ENCODE measurements around the gene DENND4A.

The DENND4A gene

DNA sequence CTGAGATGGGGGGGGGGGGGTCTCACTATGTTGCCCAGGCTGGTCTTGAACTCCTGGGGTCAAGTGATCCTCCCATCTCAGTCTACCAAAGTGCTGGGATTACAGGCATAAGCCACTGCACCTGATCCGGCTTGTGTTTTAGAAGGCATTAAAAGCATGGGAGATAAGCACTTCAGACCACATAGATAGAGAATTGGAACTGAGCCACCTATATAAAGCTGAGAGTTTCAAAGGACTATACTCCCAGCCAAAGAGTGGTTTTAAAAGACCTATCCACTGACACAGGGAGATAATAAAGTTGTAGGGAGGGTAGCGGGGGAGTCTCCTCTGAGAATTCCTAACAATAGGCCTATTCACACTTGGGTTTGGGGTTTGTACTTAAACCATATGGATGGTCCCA, 34.8 kb downstream of the DENND4A start (continued):
- TF ChIP-seq ZNF114 (tag by site-specific recombination; IDR thresholded peaks at IDR 0.05), result no peak

GRCh38 chr15:65752151-65752700, 39.9 kb downstream of the DENND4A start:
- H3K36me3 ChIP-seq (ENCODE audit: control insufficient read depth in 2 of 2, insufficient read depth in 1 of 2, low read length in 2 of 2), result peaks cover 0 to 4% of the 10 kb centered on the region in 2 experiments
- ChIA-PET CTCF (no interaction called here), POLR2A (interaction anchor here (0.6 kb wide), 1 partner anchor 1981 kb away, joined by 3 read pairs; no protein-coding TSS in a partner anchor)
- TF ChIP-seq ZNF518A (tag by site-specific recombination; conservative IDR thresholded peaks at IDR 0.05; ENCODE audit: low read depth) (no peak), ZNF362 (tag by site-specific recombination; IDR thresholded peaks at IDR 0.05) (peak; percentile 92)
- H3K27ac ChIP-seq (ENCODE audit: extremely low read depth, low read depth, low read length), result no peak overlapping the region
- no peak overlapping the region for H3K4me3 ChIP-seq (ENCODE audit: low read depth, low read length)
- H3K9me3 ChIP-seq (ENCODE audit: control insufficient read depth, insufficient read depth, low read depth, low read length), result no peaks in the 10 kb centered on the region
- peaks cover 10% of the 10 kb centered on the region for H3K4me1 ChIP-seq (ENCODE audit: control insufficient read depth, insufficient read depth, low read length)

DNA sequence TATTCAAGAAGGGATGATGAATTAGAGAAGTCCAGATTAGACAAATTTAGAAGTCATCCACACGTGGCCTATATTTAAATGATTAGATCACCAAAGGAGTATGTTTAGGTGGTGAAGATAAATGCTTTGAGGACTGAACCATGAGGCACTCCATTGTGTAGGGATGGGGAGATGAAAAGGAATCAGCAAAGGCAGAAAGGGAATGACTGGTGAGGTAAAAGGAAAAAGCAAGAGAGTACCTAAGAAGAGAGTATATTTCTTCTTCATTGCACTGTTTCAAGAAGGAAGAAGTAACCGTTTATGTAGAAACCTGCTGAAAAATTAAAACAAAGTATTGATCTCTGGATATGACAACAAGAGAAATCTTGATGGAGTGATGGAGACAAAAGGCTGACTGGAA, 40.7 kb downstream of the DENND4A start:
- Histone ChIP-seq H3K36me3 (ENCODE audit: control insufficient read depth in 2 of 2, insufficient read depth in 1 of 2, low read length in 2 of 2) (peaks cover 0 to 4% of the 10 kb centered on the region in 2 experiments), H3K9me3 (ENCODE audit: control insufficient read depth, insufficient read depth, low read depth, low read length) (no peaks in the 10 kb centered on the region), H3K4me1 (ENCODE audit: control insufficient read depth, insufficient read depth, low read length) (peaks cover 5% of the 10 kb centered on the region; the same call in 1 of the 2 replicates), H3K27ac (ENCODE audit: extremely low read depth, low read depth, low read length) (no peak overlapping the region), H3K4me3 (ENCODE audit: low read depth, low read length) (no peak overlapping the region)
- CTCF ChIA-PET, result no interaction called here
- POLR2A ChIA-PET, result no interaction called here
- TF ChIP-seq MZF1 (tag by site-specific recombination; IDR thresholded peaks at IDR 0.05; ENCODE audit: borderline replicate concordance), result peak; percentile 96; the same call in 1 of the 2 replicates
- no peak for TF ChIP-seq HOXC10 (CRISPR knock-in tag; IDR thresholded peaks at IDR 0.05)
- TF ChIP-seq, protein P1, sequence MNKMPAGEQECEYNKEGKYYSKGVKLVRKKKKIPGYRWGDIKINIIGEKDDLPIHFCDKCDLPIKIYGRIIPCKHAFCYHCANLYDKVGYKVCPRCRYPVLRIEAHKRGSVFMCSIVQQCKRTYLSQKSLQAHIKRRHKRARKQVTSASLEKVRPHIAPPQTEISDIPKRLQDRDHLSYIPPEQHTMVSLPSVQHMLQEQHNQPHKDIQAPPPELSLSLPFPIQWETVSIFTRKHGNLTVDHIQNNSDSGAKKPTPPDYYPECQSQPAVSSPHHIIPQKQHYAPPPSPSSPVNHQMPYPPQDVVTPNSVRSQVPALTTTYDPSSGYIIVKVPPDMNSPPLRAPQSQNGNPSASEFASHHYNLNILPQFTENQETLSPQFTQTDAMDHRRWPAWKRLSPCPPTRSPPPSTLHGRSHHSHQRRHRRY (tag by site-specific recombination; IDR thresholded peaks at IDR 0.05), result no peak
- no peak for TF ChIP-seq ZNF623 (tag by site-specific recombination; IDR thresholded peaks at IDR 0.05)
- TF ChIP-seq, protein P2, sequence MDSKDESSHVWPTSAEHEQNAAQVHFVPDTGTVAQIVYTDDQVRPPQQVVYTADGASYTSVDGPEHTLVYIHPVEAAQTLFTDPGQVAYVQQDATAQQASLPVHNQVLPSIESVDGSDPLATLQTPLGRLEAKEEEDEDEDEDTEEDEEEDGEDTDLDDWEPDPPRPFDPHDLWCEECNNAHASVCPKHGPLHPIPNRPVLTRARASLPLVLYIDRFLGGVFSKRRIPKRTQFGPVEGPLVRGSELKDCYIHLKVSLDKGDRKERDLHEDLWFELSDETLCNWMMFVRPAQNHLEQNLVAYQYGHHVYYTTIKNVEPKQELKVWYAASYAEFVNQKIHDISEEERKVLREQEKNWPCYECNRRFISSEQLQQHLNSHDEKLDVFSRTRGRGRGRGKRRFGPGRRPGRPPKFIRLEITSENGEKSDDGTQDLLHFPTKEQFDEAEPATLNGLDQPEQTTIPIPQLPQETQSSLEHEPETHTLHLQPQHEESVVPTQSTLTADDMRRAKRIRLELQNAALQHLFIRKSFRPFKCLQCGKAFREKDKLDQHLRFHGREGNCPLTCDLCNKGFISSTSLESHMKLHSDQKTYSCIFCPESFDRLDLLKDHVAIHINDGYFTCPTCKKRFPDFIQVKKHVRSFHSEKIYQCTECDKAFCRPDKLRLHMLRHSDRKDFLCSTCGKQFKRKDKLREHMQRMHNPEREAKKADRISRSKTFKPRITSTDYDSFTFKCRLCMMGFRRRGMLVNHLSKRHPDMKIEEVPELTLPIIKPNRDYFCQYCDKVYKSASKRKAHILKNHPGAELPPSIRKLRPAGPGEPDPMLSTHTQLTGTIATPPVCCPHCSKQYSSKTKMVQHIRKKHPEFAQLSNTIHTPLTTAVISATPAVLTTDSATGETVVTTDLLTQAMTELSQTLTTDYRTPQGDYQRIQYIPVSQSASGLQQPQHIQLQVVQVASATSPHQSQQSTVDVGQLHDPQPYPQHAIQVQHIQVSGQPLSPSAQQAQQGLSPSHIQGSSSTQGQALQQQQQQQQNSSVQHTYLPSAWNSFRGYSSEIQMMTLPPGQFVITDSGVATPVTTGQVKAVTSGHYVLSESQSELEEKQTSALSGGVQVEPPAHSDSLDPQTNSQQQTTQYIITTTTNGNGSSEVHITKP (tag by site-specific recombination; IDR thresholded peaks at IDR 0.05), result peak; percentile 79
- TF ChIP-seq PRDM1 (tag by site-specific recombination; IDR thresholded peaks at IDR 0.05), result peak; percentile 77
- no peak for TF ChIP-seq SCRT1 (tag by site-specific recombination; IDR thresholded peaks at IDR 0.05; ENCODE audit: borderline replicate concordance)

Data from HEK293 (cell line).